ENCODE results near the gene TMEM30B. TPM values are rescaled to one million over a fixed set of nuclear protein-coding genes. Genes with fewer than 3 reads are reported as not detected.

The TMEM30B gene
- total and polyA plus RNA-seq, 2 of the 8 experiments (the other 6 are each of a cell fraction or from before 2014, with no cell fraction given) = 11.2 to 18.7 TPM

GRCh38 chr14:61320806-61321384 lies 39.8 kb upstream of the TMEM30B start:
- ChIA-PET CTCF (ENCODE audit: partially characterized antibody) (interaction anchor here (1.1 kb wide), 2 partner anchors 10 to 24 kb away, joined by 3 read pairs; no protein-coding TSS in a partner anchor), POLR2A (ENCODE audit: partially characterized antibody) (interaction anchor here (1.1 kb wide), 1 partner anchor 20 kb away, joined by 3 read pairs; no protein-coding TSS in a partner anchor)
- Histone ChIP-seq H3K27me3 (replicated peaks in 1 of 4; ENCODE audit: control insufficient read depth in 3 of 4, extremely low read depth in 1 of 4, insufficient read depth in 3 of 4, low read length in 3 of 4) (peaks cover 9 to 29% (median 23%) of the 10 kb centered on the region in 4 experiments), H2BK12ac (ENCODE audit: low read depth, low read length) (peak overlapping the region; percentile 80; the same call in 1 of the 2 replicates), H3K9ac (replicated peaks in 1 of 4; ENCODE audit: extremely low read depth in 1 of 4, low read depth in 3 of 4, low read length in 3 of 4) (no peak overlapping the region; a peak in 2 of 7 replicates), H3K4me2 (ENCODE audit: insufficient read depth in 1 of 2, low read depth in 2 of 2, low read length in 2 of 2) (peak overlapping the region; percentile 92 to 99), H2BK20ac (ENCODE audit: low read length) (peak overlapping the region; percentile 72; the same call in 1 of the 2 replicates), H3K27ac (ENCODE audit: low read depth, low read length) (no peak overlapping the region), H3K4me1 (replicated peaks in 1 of 4; ENCODE audit: control insufficient read depth in 3 of 4, insufficient read depth in 4 of 4, low read length in 3 of 4) (peaks cover 0 to 12% (median 8%) of the 10 kb centered on the region in 4 experiments; a peak in 6 of 7 replicates), H4K8ac (ENCODE audit: extremely low read depth, insufficient read depth, low read length) (peak overlapping the region; percentile 90), H2BK5ac (ENCODE audit: low read depth, low read length) (peak overlapping the region; percentile 12; the same call in 1 of the 2 replicates), H2BK15ac (ENCODE audit: low read length) (no peak overlapping the region), H3K56ac (replicated peaks; ENCODE audit: insufficient read length, low read depth, low read length) (no peak overlapping the region), H3K18ac (ENCODE audit: extremely low read depth, low read length) (peak overlapping the region; percentile 83; the same call in 1 of the 2 replicates), H2AFZ (ENCODE audit: low read length) (0 out of 2 replicates have a peak overlapping the region, but pooled peaks have one; percentile 12), H2AK5ac (ENCODE audit: low read depth, low read length) (no peak overlapping the region), H3K23me2 (ENCODE audit: low read depth, low read length) (peaks cover 15% of the 10 kb centered on the region; the same call in 1 of the 2 replicates), H4K91ac (replicated peaks; ENCODE audit: insufficient read length, low read length) (no peak overlapping the region), H4K20me1 (replicated peaks in 1 of 2; ENCODE audit: control insufficient read depth in 1 of 2, insufficient read depth in 2 of 2, low read length in 2 of 2) (no peaks in the 10 kb centered on the region), H3K4ac (replicated peaks; ENCODE audit: insufficient read length, low read depth, low read length) (no peak overlapping the region), H3K14ac (ENCODE audit: insufficient read length) (no peak overlapping the region), H3K9me3 (ENCODE audit: insufficient read depth in 2 of 2, low read depth in 1 of 2, low read length in 1 of 2) (0 out of 4 replicates have a peak, but pooled peaks cover 0 to under 1% of the 10 kb centered on the region in 2 experiments), H3K36me3 (ENCODE audit: control insufficient read depth in 2 of 4, insufficient read depth in 4 of 4, low read length in 3 of 4) (no peaks in the 10 kb centered on the region), H3K23ac (ENCODE audit: insufficient read length) (no peak overlapping the region), H4K5ac (ENCODE audit: insufficient read length, low read depth, low read length) (no peak overlapping the region), H3K79me2 (ENCODE audit: control insufficient read depth in 1 of 2, insufficient read depth in 2 of 2, low read length in 2 of 2) (no peaks in the 10 kb centered on the region), H2BK120ac (replicated peaks; ENCODE audit: low read depth, low read length) (no peak overlapping the region), H3K79me1 (ENCODE audit: low read depth, low read length) (no peaks in the 10 kb centered on the region), H3K4me3 (ENCODE audit: extremely low read depth in 1 of 4, insufficient read depth in 2 of 4, low read depth in 3 of 4, low read length in 4 of 4) (peak overlapping the region; percentile 53 to 77 (median 64))
- DNase-seq (ENCODE audit: low read depth in 1 of 2, low spot score in 2 of 2) (no peak), FAIRE-seq (no peak)
- 53% methylated on average over 21 of the region's 29 CpGs; no CpG with 5 or more reads in 1 of the 2 experiments for WGBS, 2 experiments (ENCODE audit: extremely low coverage in 1 of 2, insufficient coverage in 1 of 2, insufficient read length in 1 of 2, insufficient replicate concordance in 2 of 2, low coverage in 1 of 2, low lambda C conversion rate in 2 of 2, missing lambda C conversion rate in 1 of 2)
- TF ChIP-seq TEAD4 (IDR thresholded peaks at IDR 0.05; ENCODE audit: low read depth, low read length) (no peak), JUND (IDR thresholded peaks at IDR 0.05; ENCODE audit: low read length) (no peak), SRF (IDR thresholded peaks at IDR 0.05; ENCODE audit: low read depth, low read length) (no peak), SIX5 (IDR thresholded peaks at IDR 0.05; ENCODE audit: low read depth, low read length) (no peak), ZNF274 (IDR thresholded peaks at IDR 0.05; ENCODE audit: borderline replicate concordance, extremely low read depth, low read length) (no peak), CBX8 (IDR thresholded peaks at IDR 0.05; ENCODE audit: borderline replicate concordance, low read depth, low read length) (no peak), POLR2A (IDR thresholded peaks at IDR 0.05; ENCODE audit: control extremely low read depth in 1 of 2, low read depth in 2 of 2, low read length in 2 of 2) (no peak), CREB1 (IDR thresholded peaks at IDR 0.05) (no peak)
- TF ChIP-seq, protein P1, sequence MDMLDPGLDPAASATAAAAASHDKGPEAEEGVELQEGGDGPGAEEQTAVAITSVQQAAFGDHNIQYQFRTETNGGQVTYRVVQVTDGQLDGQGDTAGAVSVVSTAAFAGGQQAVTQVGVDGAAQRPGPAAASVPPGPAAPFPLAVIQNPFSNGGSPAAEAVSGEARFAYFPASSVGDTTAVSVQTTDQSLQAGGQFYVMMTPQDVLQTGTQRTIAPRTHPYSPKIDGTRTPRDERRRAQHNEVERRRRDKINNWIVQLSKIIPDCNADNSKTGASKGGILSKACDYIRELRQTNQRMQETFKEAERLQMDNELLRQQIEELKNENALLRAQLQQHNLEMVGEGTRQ (IDR thresholded peaks at IDR 0.05; ENCODE audit: low read length) = no peak
- TF ChIP-seq, protein P2, sequence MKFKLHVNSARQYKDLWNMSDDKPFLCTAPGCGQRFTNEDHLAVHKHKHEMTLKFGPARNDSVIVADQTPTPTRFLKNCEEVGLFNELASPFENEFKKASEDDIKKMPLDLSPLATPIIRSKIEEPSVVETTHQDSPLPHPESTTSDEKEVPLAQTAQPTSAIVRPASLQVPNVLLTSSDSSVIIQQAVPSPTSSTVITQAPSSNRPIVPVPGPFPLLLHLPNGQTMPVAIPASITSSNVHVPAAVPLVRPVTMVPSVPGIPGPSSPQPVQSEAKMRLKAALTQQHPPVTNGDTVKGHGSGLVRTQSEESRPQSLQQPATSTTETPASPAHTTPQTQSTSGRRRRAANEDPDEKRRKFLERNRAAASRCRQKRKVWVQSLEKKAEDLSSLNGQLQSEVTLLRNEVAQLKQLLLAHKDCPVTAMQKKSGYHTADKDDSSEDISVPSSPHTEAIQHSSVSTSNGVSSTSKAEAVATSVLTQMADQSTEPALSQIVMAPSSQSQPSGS (IDR thresholded peaks at IDR 0.05; ENCODE audit: low read length) = no peak

Data from H1 (cell line).